Activated naive CD8-positive, alpha-beta T cell treated with anti-CD3 and anti-CD28 coated beads for 36 hours (primary cell): ENCODE measurements around the gene MRTFA. TPM values are rescaled to one million over a fixed set of nuclear protein-coding genes. Genes with fewer than 3 reads are reported as not detected.

Experiments
- DNase-seq: peaks from one replicate; pipeline ENCODE4 v3.0.0; 2021
- H3K27ac Mint-ChIP-seq: one replicate; pipeline ENCODE4 v1.8.0; 2022; ENCODE audit warnings: mild to moderate bottlenecking, moderate library complexity, mixed read lengths
- H3K27me3 Mint-ChIP-seq: one replicate; pipeline ENCODE4 v1.8.0; 2022; ENCODE audit warnings: mild to moderate bottlenecking, mixed read lengths
- H3K36me3 Mint-ChIP-seq: one replicate; pipeline ENCODE4 v1.8.0; 2021; ENCODE audit warnings: mild to moderate bottlenecking, mixed read lengths
- H3K4me1 Mint-ChIP-seq: one replicate; pipeline ENCODE4 v1.8.0; 2021; ENCODE audit warnings: mixed read lengths
- H3K4me3 Mint-ChIP-seq: one replicate; pipeline ENCODE4 v1.8.0; 2022; ENCODE audit warnings: mild to moderate bottlenecking, moderate library complexity, mixed read lengths
- H3K9me3 Mint-ChIP-seq: one replicate; pipeline ENCODE4 v1.8.0; 2022; ENCODE audit warnings: mixed read lengths
- total RNA-seq, 2 experiments: library from RNA; stranded (reverse); gene quantifications; one replicate each; pipeline ENCODE4 v1.2.3, GENCODE V29; 2021

The MRTFA gene
- total RNA-seq, 2 experiments from 2014 or later, result 35.3 to 37.6 TPM

GRCh38 chr22:40482886-40483285 is 153.6 kb downstream of the MRTFA start:
- Mint-ChIP-seq H3K9me3 (no peaks in the 10 kb centered on the region), H3K27me3 (no peaks in the 10 kb centered on the region), H3K27ac (no peak overlapping the region), H3K4me3 (no peak overlapping the region), H3K36me3 (peaks cover 7% of the 10 kb centered on the region), H3K4me1 (peaks cover 45% of the 10 kb centered on the region)
- DNase-seq, result no peak

GRCh38 chr22:40482391-40482790 is 154.1 kb downstream of the MRTFA start:
- no peak for DNase-seq
- H3K9me3 Mint-ChIP-seq, result no peaks in the 10 kb centered on the region
- peaks cover 41% of the 10 kb centered on the region for H3K4me1 Mint-ChIP-seq
- H3K36me3 Mint-ChIP-seq, result peaks cover 7% of the 10 kb centered on the region
- H3K27me3 Mint-ChIP-seq, result no peaks in the 10 kb centered on the region
- H3K4me3 Mint-ChIP-seq, result no peak overlapping the region
- H3K27ac Mint-ChIP-seq, result no peak overlapping the region

GRCh38 chr22:40480996-40481395 is 155.5 kb downstream of the MRTFA start:
- no peaks in the 10 kb centered on the region for H3K9me3 Mint-ChIP-seq
- no peak overlapping the region for H3K4me3 Mint-ChIP-seq
- DNase-seq, result no peak
- no peaks in the 10 kb centered on the region for H3K27me3 Mint-ChIP-seq
- H3K36me3 Mint-ChIP-seq, result peaks cover 7% of the 10 kb centered on the region
- no peak overlapping the region for H3K27ac Mint-ChIP-seq
- peaks cover 35% of the 10 kb centered on the region for H3K4me1 Mint-ChIP-seq

- Mint-ChIP-seq H3K4me1 (peaks cover 28% of the 10 kb centered on the region), H3K4me3 (no peak overlapping the region), H3K27ac (no peak overlapping the region), H3K36me3 (peaks cover 7% of the 10 kb centered on the region), H3K9me3 (no peaks in the 10 kb centered on the region), H3K27me3 (no peaks in the 10 kb centered on the region)
- no peak for DNase-seq
These were observed 156.5 kb downstream of the MRTFA start for GRCh38 chr22:40479887-40480538.

- Mint-ChIP-seq H3K36me3 (peaks cover 7% of the 10 kb centered on the region), H3K4me3 (no peak overlapping the region), H3K4me1 (peaks cover 29% of the 10 kb centered on the region), H3K27ac (no peak overlapping the region), H3K27me3 (no peaks in the 10 kb centered on the region), H3K9me3 (no peaks in the 10 kb centered on the region)
- DNase-seq, result no peak
These were observed 157.3 kb downstream of the MRTFA start for GRCh38 chr22:40479126-40479800.

- peaks cover 31% of the 10 kb centered on the region for H3K4me1 Mint-ChIP-seq
- H3K36me3 Mint-ChIP-seq, result peaks cover 5% of the 10 kb centered on the region
- no peak overlapping the region for H3K27ac Mint-ChIP-seq
- H3K4me3 Mint-ChIP-seq, result no peak overlapping the region
- no peak for DNase-seq
- no peaks in the 10 kb centered on the region for H3K9me3 Mint-ChIP-seq
- no peaks in the 10 kb centered on the region for H3K27me3 Mint-ChIP-seq
These were observed 158.0 kb downstream of the MRTFA start for GRCh38 chr22:40478338-40479125.

- H3K36me3 Mint-ChIP-seq, result peaks cover 5% of the 10 kb centered on the region
- H3K4me3 Mint-ChIP-seq, result no peak overlapping the region
- no peak for DNase-seq
- no peaks in the 10 kb centered on the region for H3K9me3 Mint-ChIP-seq
- no peak overlapping the region for H3K27ac Mint-ChIP-seq
- no peaks in the 10 kb centered on the region for H3K27me3 Mint-ChIP-seq
- H3K4me1 Mint-ChIP-seq, result peaks cover 31% of the 10 kb centered on the region
These were observed 158.7 kb downstream of the MRTFA start for GRCh38 chr22:40477683-40478337.

- no peaks in the 10 kb centered on the region for H3K9me3 Mint-ChIP-seq
These were observed 160.2 kb downstream of the MRTFA start for GRCh38 chr22:40476341-40476740.

GRCh38 chr22:40473703-40474102 is 162.8 kb downstream of the MRTFA start:
- no peak overlapping the region for H3K4me3 Mint-ChIP-seq
- no peaks in the 10 kb centered on the region for H3K27me3 Mint-ChIP-seq
- no peaks in the 10 kb centered on the region for H3K9me3 Mint-ChIP-seq
- no peak overlapping the region for H3K27ac Mint-ChIP-seq
- H3K4me1 Mint-ChIP-seq, result peaks cover 24% of the 10 kb centered on the region
- H3K36me3 Mint-ChIP-seq, result no peaks in the 10 kb centered on the region
- DNase-seq, result no peak

More at GRCh38 chr22:40476341-40476740, 160.2 kb downstream of the MRTFA start:
- Mint-ChIP-seq H3K36me3 (peaks cover 2% of the 10 kb centered on the region), H3K27me3 (no peaks in the 10 kb centered on the region), H3K4me3 (no peak overlapping the region), H3K4me1 (peaks cover 31% of the 10 kb centered on the region), H3K27ac (peak overlapping the region; percentile 12)
- DNase-seq, result no peak

- peaks cover 21% of the 10 kb centered on the region for H3K4me1 Mint-ChIP-seq
- H3K27me3 Mint-ChIP-seq, result no peaks in the 10 kb centered on the region
- no peak overlapping the region for H3K4me3 Mint-ChIP-seq
- no peak for DNase-seq
- no peaks in the 10 kb centered on the region for H3K9me3 Mint-ChIP-seq
- H3K27ac Mint-ChIP-seq, result no peak overlapping the region
- no peaks in the 10 kb centered on the region for H3K36me3 Mint-ChIP-seq
These were observed 163.9 kb downstream of the MRTFA start for GRCh38 chr22:40472579-40472978.

GRCh38 chr22:40472051-40472450 is 164.5 kb downstream of the MRTFA start:
- H3K4me1 Mint-ChIP-seq, result peaks cover 24% of the 10 kb centered on the region
- no peak for DNase-seq
- H3K27me3 Mint-ChIP-seq, result no peaks in the 10 kb centered on the region
- H3K36me3 Mint-ChIP-seq, result no peaks in the 10 kb centered on the region
- no peaks in the 10 kb centered on the region for H3K9me3 Mint-ChIP-seq
- no peak overlapping the region for H3K27ac Mint-ChIP-seq
- H3K4me3 Mint-ChIP-seq, result no peak overlapping the region

- DNase-seq, result no peak
- H3K4me3 Mint-ChIP-seq, result no peak overlapping the region
- no peak overlapping the region for H3K27ac Mint-ChIP-seq
- peaks cover 4% of the 10 kb centered on the region for H3K36me3 Mint-ChIP-seq
- H3K4me1 Mint-ChIP-seq, result peaks cover 24% of the 10 kb centered on the region
- H3K9me3 Mint-ChIP-seq, result no peaks in the 10 kb centered on the region
- H3K27me3 Mint-ChIP-seq, result no peaks in the 10 kb centered on the region
These were observed 167.3 kb downstream of the MRTFA start for GRCh38 chr22:40469181-40469580.

- no peak for DNase-seq
- no peak overlapping the region for H3K4me3 Mint-ChIP-seq
- no peak overlapping the region for H3K27ac Mint-ChIP-seq
- peaks cover 21% of the 10 kb centered on the region for H3K4me1 Mint-ChIP-seq
- H3K9me3 Mint-ChIP-seq, result no peaks in the 10 kb centered on the region
- peaks cover 4% of the 10 kb centered on the region for H3K36me3 Mint-ChIP-seq
- H3K27me3 Mint-ChIP-seq, result no peaks in the 10 kb centered on the region
These were observed 167.9 kb downstream of the MRTFA start for GRCh38 chr22:40468616-40469015.

GRCh38 chr22:40466976-40467375 is 169.5 kb downstream of the MRTFA start:
- no peak overlapping the region for H3K27ac Mint-ChIP-seq
- peaks cover 8% of the 10 kb centered on the region for H3K36me3 Mint-ChIP-seq
- no peak overlapping the region for H3K4me3 Mint-ChIP-seq
- peaks cover 26% of the 10 kb centered on the region for H3K4me1 Mint-ChIP-seq
- DNase-seq, result no peak
- no peaks in the 10 kb centered on the region for H3K9me3 Mint-ChIP-seq
- H3K27me3 Mint-ChIP-seq, result no peaks in the 10 kb centered on the region

GRCh38 chr22:40463683-40464082 is 172.8 kb downstream of the MRTFA start:
- H3K27ac Mint-ChIP-seq, result peak overlapping the region; percentile 99
- H3K27me3 Mint-ChIP-seq, result no peaks in the 10 kb centered on the region
- H3K36me3 Mint-ChIP-seq, result peaks cover 22% of the 10 kb centered on the region
- H3K9me3 Mint-ChIP-seq, result peaks cover 2% of the 10 kb centered on the region
- peak; percentile 24 for DNase-seq
- H3K4me3 Mint-ChIP-seq, result peak overlapping the region; percentile 96
- H3K4me1 Mint-ChIP-seq, result peaks cover 44% of the 10 kb centered on the region
